ENCODE measurements around the gene CDR2L. TPM values are rescaled to one million over a fixed set of nuclear protein-coding genes. Genes with fewer than 3 reads are reported as not detected.

Gene CDR2L
- total RNA-seq, 4 donors from 2014 or later = 14.6 to 36.7 (median 24.3) TPM

DNA sequence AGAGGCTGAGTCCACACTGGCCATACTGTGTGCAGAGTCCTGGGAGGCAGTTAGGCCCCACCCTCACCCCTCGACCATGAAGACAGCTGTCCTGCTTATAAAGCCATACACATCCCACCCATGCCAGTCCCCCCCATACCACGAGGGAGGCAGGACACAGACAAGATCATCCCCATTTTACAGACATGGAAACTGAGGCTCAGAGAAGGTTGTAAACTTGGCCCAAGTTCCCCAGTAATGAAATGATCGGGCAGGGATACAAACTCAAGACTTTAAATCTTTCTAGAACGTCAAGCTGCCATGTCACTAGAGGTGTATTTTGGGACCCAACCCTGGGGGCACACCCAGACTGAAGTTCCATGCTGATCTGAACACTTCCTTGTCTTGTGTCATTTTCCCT lies 31.3 kb upstream of the CDR2L start:
- WGBS = 95% methylated on average over 4 of the region's 4 CpGs
- peaks cover 0 to 23% (median 17%) of the 10 kb centered on the region in 4 donors for H3K36me3 ChIP-seq
- no peaks in the 10 kb centered on the region for H3K9me3 ChIP-seq
- no peak overlapping the region for H3K27ac ChIP-seq (replicated peaks in 1 of 4)
- no peaks in the 10 kb centered on the region for H3K4me1 ChIP-seq
- intact Hi-C loops (cut with DNase I) = loop anchor here (5.0 to 10.0 kb wide), 2 partner anchors 34 to 161 kb away; partner anchors contain the start of genes OTOP2 and USH1G
- DNase-seq (ENCODE audit: extremely low spot score) = no peak
- peaks cover 0 to 23% (median 0%) of the 10 kb centered on the region in 4 donors for H3K27me3 ChIP-seq
- no peak overlapping the region for H3K4me3 ChIP-seq
- TF ChIP-seq, protein P1, sequence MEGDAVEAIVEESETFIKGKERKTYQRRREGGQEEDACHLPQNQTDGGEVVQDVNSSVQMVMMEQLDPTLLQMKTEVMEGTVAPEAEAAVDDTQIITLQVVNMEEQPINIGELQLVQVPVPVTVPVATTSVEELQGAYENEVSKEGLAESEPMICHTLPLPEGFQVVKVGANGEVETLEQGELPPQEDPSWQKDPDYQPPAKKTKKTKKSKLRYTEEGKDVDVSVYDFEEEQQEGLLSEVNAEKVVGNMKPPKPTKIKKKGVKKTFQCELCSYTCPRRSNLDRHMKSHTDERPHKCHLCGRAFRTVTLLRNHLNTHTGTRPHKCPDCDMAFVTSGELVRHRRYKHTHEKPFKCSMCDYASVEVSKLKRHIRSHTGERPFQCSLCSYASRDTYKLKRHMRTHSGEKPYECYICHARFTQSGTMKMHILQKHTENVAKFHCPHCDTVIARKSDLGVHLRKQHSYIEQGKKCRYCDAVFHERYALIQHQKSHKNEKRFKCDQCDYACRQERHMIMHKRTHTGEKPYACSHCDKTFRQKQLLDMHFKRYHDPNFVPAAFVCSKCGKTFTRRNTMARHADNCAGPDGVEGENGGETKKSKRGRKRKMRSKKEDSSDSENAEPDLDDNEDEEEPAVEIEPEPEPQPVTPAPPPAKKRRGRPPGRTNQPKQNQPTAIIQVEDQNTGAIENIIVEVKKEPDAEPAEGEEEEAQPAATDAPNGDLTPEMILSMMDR (IDR thresholded peaks at IDR 0.05) = no peak
- no peak for TF ChIP-seq POLR2AphosphoS5 (IDR thresholded peaks at IDR 0.05)
- no peak for TF ChIP-seq EP300 (IDR thresholded peaks at IDR 0.05)
- TF ChIP-seq POLR2A (IDR thresholded peaks at IDR 0.05; ENCODE audit: low read depth) = no peak

GRCh38 chr17:74957935-74958740 lies 29.3 kb upstream of the CDR2L start:
- TF ChIP-seq EP300 (IDR thresholded peaks at IDR 0.05) = no peak
- TF ChIP-seq, protein P1 (IDR thresholded peaks at IDR 0.05) = peak; percentile 88 to 98 (median 90)
- intact Hi-C loops (cut with DNase I) = loop anchor here (5.0 to 10.0 kb wide), 2 partner anchors 36 to 163 kb away; partner anchors contain the start of genes OTOP2 and USH1G
- DNase-seq (ENCODE audit: extremely low spot score) = no peak

DNA sequence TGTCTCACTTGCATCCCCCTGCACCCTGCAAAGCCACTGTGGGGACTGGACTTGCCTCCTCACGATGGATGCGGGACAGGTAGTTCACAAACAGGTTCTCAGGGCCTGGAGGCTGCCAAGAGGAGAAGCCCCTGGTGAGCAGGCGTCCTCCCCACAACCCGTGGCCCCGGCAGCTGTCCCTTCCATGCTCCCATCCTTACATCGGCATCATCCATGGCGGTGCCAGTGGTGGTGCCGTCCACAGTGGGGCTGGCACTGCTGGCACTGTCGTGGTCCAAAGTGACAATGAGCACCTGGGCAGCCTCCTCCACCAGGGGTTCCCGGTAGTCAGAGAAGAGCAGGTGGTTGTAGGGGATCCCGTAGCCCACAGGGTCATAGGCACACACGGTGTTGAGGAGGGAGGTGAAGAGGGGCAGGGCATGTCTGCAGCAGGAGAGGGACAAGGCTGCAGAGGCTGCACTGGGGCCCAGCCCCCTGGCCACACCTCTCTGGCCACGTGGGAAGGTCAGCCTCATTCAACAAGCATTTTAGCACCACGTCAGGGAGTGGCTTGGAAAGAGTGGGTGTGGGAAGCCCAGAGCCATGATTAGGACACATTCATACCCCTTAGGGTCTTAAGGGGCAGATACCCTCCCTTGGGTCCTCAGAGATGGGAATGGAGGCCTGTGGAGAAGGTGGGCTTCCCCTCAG lies 27.5 kb upstream of the CDR2L start:
- TF ChIP-seq, protein P1 (IDR thresholded peaks at IDR 0.05) = no peak
- TF ChIP-seq POLR2AphosphoS5 (IDR thresholded peaks at IDR 0.05) = no peak
- no peak for TF ChIP-seq POLR2A (IDR thresholded peaks at IDR 0.05; ENCODE audit: low read depth)
- TF ChIP-seq EP300 (IDR thresholded peaks at IDR 0.05) = no peak
- H3K27ac ChIP-seq (replicated peaks in 1 of 4) = no peak overlapping the region
- intact Hi-C loops (cut with DNase I) = loop anchor here (5.0 to 10.0 kb wide), 3 partner anchors 38 to 165 kb away; partner anchors contain the start of genes MRPL58, OTOP2 and USH1G
- peaks cover 0 to 7% (median 0%) of the 10 kb centered on the region in 4 donors for H3K27me3 ChIP-seq
- H3K4me1 ChIP-seq = peaks cover 0 to 8% (median 4%) of the 10 kb centered on the region in 4 donors
- no peak for DNase-seq (ENCODE audit: extremely low spot score)
- no peak overlapping the region for H3K4me3 ChIP-seq
- peaks cover 0 to 8% (median 6%) of the 10 kb centered on the region in 4 donors for H3K36me3 ChIP-seq
- WGBS = 65% methylated on average over 11 of the region's 14 CpGs
- no peaks in the 10 kb centered on the region for H3K9me3 ChIP-seq

More at GRCh38 chr17:74957935-74958740, 29.3 kb upstream of the CDR2L start:
- 23% methylated on average over 14 of the region's 33 CpGs for WGBS
- no peak overlapping the region for H3K4me3 ChIP-seq
- peaks cover 0 to 10% (median 0%) of the 10 kb centered on the region in 4 donors for H3K27me3 ChIP-seq
- H3K4me1 ChIP-seq = peaks cover 0 to 8% (median 4%) of the 10 kb centered on the region in 4 donors
- H3K27ac ChIP-seq (replicated peaks in 1 of 4) = no peak overlapping the region
- peaks cover 0 to 16% (median 14%) of the 10 kb centered on the region in 4 donors for H3K36me3 ChIP-seq
- H3K9me3 ChIP-seq = no peaks in the 10 kb centered on the region

DNA sequence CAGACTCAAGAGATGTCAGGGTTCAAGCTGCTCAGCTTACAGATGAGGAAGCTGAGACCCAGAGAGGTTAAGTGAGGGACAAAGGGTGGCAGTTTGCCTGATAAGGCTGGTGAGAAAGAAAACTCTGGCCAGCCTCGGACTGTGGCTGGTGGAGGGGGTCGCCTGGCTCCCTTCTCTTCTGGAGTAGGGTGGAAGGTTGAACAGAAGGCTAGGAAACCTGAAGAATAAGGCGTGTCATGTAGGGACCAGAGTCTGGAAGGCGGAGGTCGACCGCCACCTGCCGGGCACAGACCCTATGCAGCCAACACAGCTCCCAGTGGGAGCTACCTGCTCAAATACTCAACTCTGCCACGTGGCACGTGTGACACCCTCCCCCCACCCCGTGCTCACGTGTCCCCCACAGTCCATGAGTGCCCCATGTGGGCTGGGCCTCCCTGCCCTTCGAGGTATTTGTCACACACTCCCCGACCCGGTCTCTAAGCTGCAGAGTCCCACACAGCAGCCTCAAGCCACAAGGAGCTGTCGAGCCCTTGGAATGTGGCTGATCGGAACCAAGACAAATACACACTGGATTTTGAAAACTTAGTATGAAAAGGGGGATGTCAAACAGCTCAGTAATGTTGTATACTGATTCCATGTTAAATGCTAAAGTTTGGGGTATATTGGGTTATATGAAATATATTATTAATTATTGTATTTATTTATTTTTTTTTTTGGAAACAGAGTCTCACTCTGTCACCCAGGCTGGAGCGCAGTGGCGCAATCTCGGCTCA lies 26.7 kb upstream of the CDR2L start:
- no peaks in the 10 kb centered on the region for H3K9me3 ChIP-seq
- peaks cover 0 to 8% (median 4%) of the 10 kb centered on the region in 4 donors for H3K4me1 ChIP-seq
- no peak overlapping the region for H3K27ac ChIP-seq (replicated peaks in 1 of 4)
- no peak for TF ChIP-seq POLR2A (IDR thresholded peaks at IDR 0.05; ENCODE audit: low read depth)
- TF ChIP-seq POLR2AphosphoS5 (IDR thresholded peaks at IDR 0.05) = no peak
- TF ChIP-seq, protein P1 (IDR thresholded peaks at IDR 0.05) = no peak
- TF ChIP-seq EP300 (IDR thresholded peaks at IDR 0.05) = no peak
- H3K27me3 ChIP-seq = peaks cover 0 to 7% (median 0%) of the 10 kb centered on the region in 4 donors
- H3K36me3 ChIP-seq = peaks cover 0 to 8% (median under 1%) of the 10 kb centered on the region in 4 donors
- no peak for DNase-seq (ENCODE audit: extremely low spot score)
- intact Hi-C loops (cut with DNase I) = loop anchor here (5.0 kb wide), 1 partner anchor 52 kb away; the partner anchor contains the start of gene MRPL58
- WGBS = 57% methylated on average over 17 of the region's 19 CpGs
- no peak overlapping the region for H3K4me3 ChIP-seq
